Endothelial cell of umbilical vein (primary cell): ENCODE results near the gene SPRN. TPM values are rescaled to one million over a fixed set of nuclear protein-coding genes. Genes with fewer than 3 reads are reported as not detected.

Experiments
- BruUV-seq: library from RNA; stranded (reverse); fragments of 400-500 nt; replicated peaks from 2 replicates; lab custom pipeline; 2021; lab: Mats Ljungman, UMichigan
- CTCF ChIA-PET: fragments of 300-600, 350-600 bp; sonication (Branson Sonifier 250); formaldehyde crosslinking; loops from one replicate; lab custom pipeline; 2021; ENCODE audit warnings: antibody characterized with exemption, inconsistent platforms; lab: Charles Lee
- POLR2A ChIA-PET: fragments of 300-600, 350-600 bp; sonication (Branson Sonifier 250); formaldehyde crosslinking; loops from one replicate; lab custom pipeline; 2021; ENCODE audit warnings: antibody characterized with exemption, inconsistent platforms; lab: Charles Lee
- DNase-seq: peaks from one replicate; pipeline ENCODE4 v3.0.0-alpha.2; 2011; ENCODE audit warnings: low read depth, low spot score
- FAIRE-seq: peaks from 2 replicates; lab custom pipeline; 2011; peaks lifted over from hg19 to GRCh38; lab: Jason Lieb, UNC
- H2AFZ ChIP-seq: 2 replicates; pipeline ENCODE4 v1.6.0; 2012; ENCODE audit warnings: low read depth, low read length, control low read depth, inconsistent platforms
- H3K27ac ChIP-seq: 2 replicates; pipeline ENCODE4 v1.5.1; 2011; ENCODE audit warnings: low read depth, mild to moderate bottlenecking, control low read depth, low read length, moderate library complexity; ENCODE audit not compliant: insufficient read depth
- H3K27me3 ChIP-seq, 2 experiments: 2 replicates each; pipeline versions ENCODE4 v1.6.0 to v1.6.1; 2011; ENCODE audit warnings: low read length in 2 of 2, mixed read lengths in 1 of 2; ENCODE audit not compliant: control insufficient read depth in 2 of 2, insufficient read depth in 2 of 2
- H3K36me3 ChIP-seq, 2 experiments: 2 replicates in 1 of 2; 3 replicates in 1 of 2; pipeline ENCODE4 v1.5.1; 2011; ENCODE audit warnings: low read length in 2 of 2, mild to moderate bottlenecking in 1 of 2, moderate library complexity in 1 of 2; ENCODE audit not compliant: control insufficient read depth in 2 of 2, insufficient read depth in 2 of 2; ENCODE audit errors: extremely low read depth in 1 of 2
- H3K4me1 ChIP-seq: 3 replicates; pipeline ENCODE4 v1.5.1; 2011; ENCODE audit warnings: mild to moderate bottlenecking, low read length; ENCODE audit not compliant: control insufficient read depth, insufficient read depth; ENCODE audit errors: extremely low read depth
- H3K4me2 ChIP-seq: 2 replicates; pipeline ENCODE4 v1.6.1; 2011; ENCODE audit warnings: low read length, control low read depth, mixed read lengths; ENCODE audit not compliant: insufficient read depth
- H3K4me3 ChIP-seq, 3 experiments: fragments of 200-600 bp in 1 of 3; sonication (generic), shearing (Covaris generic) in 1 of 3; replicated peaks in 1 of 3; 2 replicates each; pipeline ENCODE4 v1.5.1; 2011 to 2016; ENCODE audit warnings: control low read depth in 3 of 3, low read length in 3 of 3, mild to moderate bottlenecking in 2 of 3, inconsistent platforms in 1 of 3, low read depth in 1 of 3, moderate library complexity in 1 of 3; ENCODE audit not compliant: insufficient read depth in 1 of 3
- H3K79me2 ChIP-seq: 2 replicates; pipeline ENCODE4 v1.6.0; 2012; ENCODE audit warnings: low read length, inconsistent platforms; ENCODE audit not compliant: control insufficient read depth, insufficient read depth
- H3K9ac ChIP-seq: replicated peaks from 2 replicates; pipeline ENCODE3; 2011; ENCODE audit warnings: low read length, control low read depth; ENCODE audit not compliant: insufficient read depth; ENCODE audit errors: extremely low read depth
- H3K9me1 ChIP-seq: replicated peaks from 3 replicates; pipeline ENCODE4 v1.6.0; 2011; ENCODE audit warnings: mild to moderate bottlenecking, low read length; ENCODE audit not compliant: control insufficient read depth, insufficient read depth; ENCODE audit errors: extremely low read depth
- H3K9me3 ChIP-seq: replicated peaks from 2 replicates; pipeline ENCODE4 v1.5.1; 2012; ENCODE audit warnings: low read length, inconsistent platforms; ENCODE audit not compliant: control insufficient read depth, insufficient read depth
- H4K20me1 ChIP-seq: replicated peaks from 2 replicates; pipeline ENCODE3; 2011; ENCODE audit warnings: mild to moderate bottlenecking, low read length; ENCODE audit not compliant: control insufficient read depth, insufficient read depth; ENCODE audit errors: extremely low read depth
- EZH2 ChIP-seq: IDR thresholded peaks from 2 replicates; pipeline ENCODE4 v1.6.1; 2012; ENCODE audit warnings: borderline replicate concordance, low read depth, mild to moderate bottlenecking, moderate library complexity, low read length, inconsistent platforms; ENCODE audit not compliant: severe bottlenecking
- FOS ChIP-seq: IDR thresholded peaks from 2 replicates; pipeline ENCODE4 v1.6.1; 2011; ENCODE audit warnings: mild to moderate bottlenecking, low read length, moderate library complexity, borderline replicate concordance; ENCODE audit not compliant: insufficient read depth
- JUN ChIP-seq: IDR thresholded peaks from 2 replicates; pipeline ENCODE4 v1.6.1; 2011; ENCODE audit warnings: borderline replicate concordance, low read depth; ENCODE audit not compliant: insufficient read length, insufficient read depth
- MYC ChIP-seq: IDR thresholded peaks from one replicate; pipeline ENCODE4 v1.6.1; 2011; ENCODE audit warnings: mild to moderate bottlenecking, low read depth, low read length
- POLR2A ChIP-seq: IDR thresholded peaks from 2 replicates; pipeline ENCODE4 v1.6.1; 2012; ENCODE audit warnings: low read depth, mild to moderate bottlenecking, control low read depth, low read length
- POLR2AphosphoS5 ChIP-seq: IDR thresholded peaks from 2 replicates; pipeline ENCODE4 v1.6.1; 2012; ENCODE audit warnings: low read depth, mild to moderate bottlenecking, control low read depth, low read length, moderate library complexity; ENCODE audit not compliant: insufficient read depth
- dilution Hi-C: fragments of 300-500 bp; cut with MboI; formaldehyde crosslinking; loops from one replicate; pipeline ENCODE4 v1.15.0; 2019; ENCODE audit warnings: low sequenced_read_pairs; ENCODE audit not compliant: extremely low pct_ligation_motif_present
- intact Hi-C: fragments of 100-400 bp; cut with micrococcal nuclease; formaldehyde crosslinking; loops from one replicate; pipeline ENCODE4 v1.10.0; 2022
- polyA plus RNA-seq, 4 experiments: library from polyadenylated mRNA; depleted of rRNA in 3 of 4; stranded (reverse) in 3 of 4; unstranded in 1 of 4; fragments of >200 nt; gene quantifications; 2 replicates each; pipeline versions ENCODE4 v1.2.1 to v1.2.3, GENCODE V29; 2011 to 2012; ENCODE audit warnings: missing spikeins in 1 of 4
- total RNA-seq: library from RNA; stranded (reverse); gene quantifications from 2 replicates; pipeline ENCODE4 v1.2.3, GENCODE V29; 2021
- TF ChIP-seq, protein P1 (sequence below): IDR thresholded peaks from 2 replicates; pipeline ENCODE4 v1.6.1; 2011; ENCODE audit not compliant: insufficient read depth, insufficient read length

Gene SPRN
- total and polyA plus RNA-seq, 2 donors (not counting 3 experiments of a cell fraction or from before 2014, with no cell fraction given): 0.13 TPM; not detected in 1

GRCh38 chr10:133456041-133456951 lies 31.9 kb upstream of the SPRN start:
- ChIA-PET CTCF (interaction anchor here (1.1 kb wide), 1 partner anchor 18 kb away, joined by 3 read pairs; no protein-coding TSS in a partner anchor), POLR2A (no interaction called here)
- no peaks in the 10 kb centered on the region for H3K4me1 ChIP-seq
- H3K4me2 ChIP-seq: no peak overlapping the region
- H3K79me2 ChIP-seq: no peaks in the 10 kb centered on the region
- FAIRE-seq: no peak
- no peak for TF ChIP-seq MYC
- no peak for TF ChIP-seq FOS
- TF ChIP-seq JUN: no peak
- no peak for TF ChIP-seq EZH2
- no peak for TF ChIP-seq POLR2A
- TF ChIP-seq, protein P1, sequence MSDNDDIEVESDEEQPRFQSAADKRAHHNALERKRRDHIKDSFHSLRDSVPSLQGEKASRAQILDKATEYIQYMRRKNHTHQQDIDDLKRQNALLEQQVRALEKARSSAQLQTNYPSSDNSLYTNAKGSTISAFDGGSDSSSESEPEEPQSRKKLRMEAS: no peak
- DNase-seq: no peak
- dilution Hi-C loops: no loop called here
- no peaks in the 10 kb centered on the region for H3K9me3 ChIP-seq
- no peak overlapping the region for H2AFZ ChIP-seq
- no peaks in the 10 kb centered on the region for H4K20me1 ChIP-seq
- no peaks in the 10 kb centered on the region for H3K9me1 ChIP-seq
- intact Hi-C loops: no loop called here
- H3K36me3 ChIP-seq: no peaks in the 10 kb centered on the region
- H3K4me3 ChIP-seq: no peak overlapping the region
- H3K27ac ChIP-seq: no peak overlapping the region
- no peak overlapping the region for H3K9ac ChIP-seq
- BruUV-seq: no TSS peak
- no peaks in the 10 kb centered on the region for H3K27me3 ChIP-seq

GRCh38 chr10:133455611-133456031 lies 31.2 kb upstream of the SPRN start:
- Histone ChIP-seq H3K27ac (no peak overlapping the region), H4K20me1 (no peaks in the 10 kb centered on the region), H3K4me1 (no peaks in the 10 kb centered on the region), H2AFZ (no peak overlapping the region), H3K9me3 (no peaks in the 10 kb centered on the region), H3K9me1 (no peaks in the 10 kb centered on the region), H3K9ac (no peak overlapping the region), H3K4me3 (no peak overlapping the region), H3K36me3 (no peaks in the 10 kb centered on the region), H3K79me2 (no peaks in the 10 kb centered on the region), H3K27me3 (no peaks in the 10 kb centered on the region), H3K4me2 (no peak overlapping the region)
- dilution Hi-C loops: no loop called here
- no peak for TF ChIP-seq JUN
- TF ChIP-seq MYC: no peak
- no peak for TF ChIP-seq POLR2AphosphoS5
- no peak for TF ChIP-seq POLR2A
- TF ChIP-seq FOS: no peak
- POLR2A ChIA-PET: no interaction called here
- BruUV-seq: no TSS peak
- DNase-seq (no peak), FAIRE-seq (no peak)
- CTCF ChIA-PET: no interaction called here
- intact Hi-C loops: no loop called here
